ENCODE measurements around the gene RPS6KA1. TPM values are rescaled to one million over a fixed set of nuclear protein-coding genes. Genes with fewer than 3 reads are reported as not detected.

RPS6KA1 gene
- total and polyA plus RNA-seq, 2 of the 4 experiments (the other 2 are of a cell fraction), result 3.6 to 6.3 TPM

GRCh38 chr1:26517766-26518049 lies 11.9 kb upstream of the RPS6KA1 start:
- H3K9me3 ChIP-seq (ENCODE audit: control insufficient read depth, insufficient read depth, low read length), result no peaks in the 10 kb centered on the region
- no peaks in the 10 kb centered on the region for H4K20me1 ChIP-seq (ENCODE audit: insufficient read depth, low read length)
- H3K4me1 ChIP-seq (ENCODE audit: control insufficient read depth, insufficient read depth, low read length), result no peaks in the 10 kb centered on the region
- H2AK9ac ChIP-seq (replicated peaks; ENCODE audit: low read depth, low read length, poor library complexity), result no peak overlapping the region
- no peak overlapping the region for H2BK15ac ChIP-seq (ENCODE audit: low read depth, low read length)
- BruUV-seq (replicated peaks), result no TSS peak
- no peak overlapping the region for H3K9ac ChIP-seq (ENCODE audit: low read depth, low read length)
- H2BK120ac ChIP-seq (ENCODE audit: low read depth, low read length), result no peak overlapping the region
- H3K14ac ChIP-seq (replicated peaks; ENCODE audit: low read depth, low read length), result no peak overlapping the region
- intact Hi-C loops (cut with micrococcal nuclease) (no loop called here), dilution Hi-C loops (cut with HindIII; ENCODE audit: low sequenced_read_pairs, unreplicated experiment) (no loop called here), in situ Hi-C loops (cut with MboI; ENCODE audit: low sequenced_read_pairs) (no loop called here)
- H3K79me1 ChIP-seq (ENCODE audit: low read depth in 1 of 2, low read length in 2 of 2), result no peaks in the 10 kb centered on the region
- no peak overlapping the region for H3K18ac ChIP-seq (ENCODE audit: low read depth, low read length)
- H3K27ac ChIP-seq (ENCODE audit: insufficient read depth, low read length), result no peak overlapping the region
- no peak overlapping the region for H2AK5ac ChIP-seq (ENCODE audit: low read depth, low read length)
- no peak overlapping the region for H4K5ac ChIP-seq (ENCODE audit: low read depth, low read length)
- DNase-seq, result no peak
- no peak overlapping the region for H4K91ac ChIP-seq (ENCODE audit: insufficient read depth, low read depth, low read length)
- no CpG with 5 or more reads among the region's 1 CpG for WGBS, 2 experiments (ENCODE audit: extremely low coverage in 2 of 2, insufficient read length in 1 of 2)
- H3K27me3 ChIP-seq (ENCODE audit: control insufficient read depth, insufficient read depth, low read length), result peaks cover 33% of the 10 kb centered on the region
- TF ChIP-seq SMC3 (IDR thresholded peaks at IDR 0.05; ENCODE audit: low read depth, low read length), result no peak
- TF ChIP-seq USF2 (IDR thresholded peaks at IDR 0.05; ENCODE audit: low read depth, low read length), result no peak
- no peak for TF ChIP-seq POLR2A (IDR thresholded peaks at IDR 0.05; ENCODE audit: low read depth, low read length)
- TF ChIP-seq RFX5 (IDR thresholded peaks at IDR 0.05; ENCODE audit: low read depth, low read length), result no peak
- no peak for TF ChIP-seq CHD1 (IDR thresholded peaks at IDR 0.05; ENCODE audit: low read depth, low read length)
- TF ChIP-seq NFE2L2 (IDR thresholded peaks at IDR 0.05; ENCODE audit: low read depth, low read length), result no peak
- no peak for TF ChIP-seq MXI1 (IDR thresholded peaks at IDR 0.05; ENCODE audit: borderline replicate concordance, low read depth, low read length)
- no peak for TF ChIP-seq ELK1 (IDR thresholded peaks at IDR 0.05; ENCODE audit: borderline replicate concordance, low read depth, low read length)
- TF ChIP-seq MAZ (IDR thresholded peaks at IDR 0.05; ENCODE audit: borderline replicate concordance, low read depth, low read length), result no peak
- TF ChIP-seq CTCF (conservative IDR thresholded peaks at IDR 0.05; ENCODE audit: low read depth, low read length), result no peak
- TF ChIP-seq RAD21 (IDR thresholded peaks at IDR 0.05; ENCODE audit: low read length), result no peak
- no peak for TF ChIP-seq MAFK (IDR thresholded peaks at IDR 0.05; ENCODE audit: low read depth, low read length)
- H3K23ac ChIP-seq (ENCODE audit: low read depth, low read length), result no peak overlapping the region
- H3K4me2 ChIP-seq (ENCODE audit: low read depth, low read length), result no peak overlapping the region
- no peak for ATAC-seq (ENCODE audit: low read depth)
- H2BK20ac ChIP-seq (ENCODE audit: low read depth, low read length), result no peak overlapping the region
- H3K4ac ChIP-seq (ENCODE audit: low read depth, low read length), result no peak overlapping the region
- no peak overlapping the region for H4K8ac ChIP-seq (ENCODE audit: low read depth in 2 of 2, low read length in 2 of 2)
- H2AFZ ChIP-seq (replicated peaks; ENCODE audit: low read length, poor library complexity), result no peak overlapping the region
- no peak overlapping the region for H3K4me3 ChIP-seq (ENCODE audit: insufficient read depth, low read depth, low read length)
- no peaks in the 10 kb centered on the region for H3K36me3 ChIP-seq (ENCODE audit: control insufficient read depth, insufficient read depth, low read length)
- CTCF ChIA-PET, result interaction anchor here (0.6 to 2.8 kb wide), 2 partner anchors 8 to 18 kb away, joined by 3 to 10 read pairs; no protein-coding TSS in a partner anchor
- POLR2A ChIA-PET (ENCODE audit: unreplicated experiment), result interaction anchor here (0.6 kb wide), 1 partner anchor 69 kb away, joined by 3 read pairs; no protein-coding TSS in a partner anchor
- H3K56ac ChIP-seq (ENCODE audit: extremely low read depth, insufficient read depth, low read length), result no peak overlapping the region
- H2BK5ac ChIP-seq (ENCODE audit: low read depth, low read length, poor library complexity, severe bottlenecking), result no peak overlapping the region
- H3K9me1 ChIP-seq (ENCODE audit: insufficient read depth, low read length), result no peaks in the 10 kb centered on the region
